ENCODE data around the gene ZSCAN9. TPM values are rescaled to one million over a fixed set of nuclear protein-coding genes. Genes with fewer than 3 reads are reported as not detected.

Gene ZSCAN9
- total and polyA plus RNA-seq, 9 of the 15 experiments (the other 6 are each of a cell fraction or from before 2014, with no cell fraction given): 18.8 to 48.9 (median 28.7) TPM

- TF ChIP-seq RBBP5 (IDR thresholded peaks at IDR 0.05; ENCODE audit: borderline replicate concordance, insufficient read depth, low read length, poor library complexity, severe bottlenecking): peak; percentile 80
- TF ChIP-seq PREB (CRISPR knock-in tag; IDR thresholded peaks at IDR 0.05): no peak
- TF ChIP-seq, protein P1, sequence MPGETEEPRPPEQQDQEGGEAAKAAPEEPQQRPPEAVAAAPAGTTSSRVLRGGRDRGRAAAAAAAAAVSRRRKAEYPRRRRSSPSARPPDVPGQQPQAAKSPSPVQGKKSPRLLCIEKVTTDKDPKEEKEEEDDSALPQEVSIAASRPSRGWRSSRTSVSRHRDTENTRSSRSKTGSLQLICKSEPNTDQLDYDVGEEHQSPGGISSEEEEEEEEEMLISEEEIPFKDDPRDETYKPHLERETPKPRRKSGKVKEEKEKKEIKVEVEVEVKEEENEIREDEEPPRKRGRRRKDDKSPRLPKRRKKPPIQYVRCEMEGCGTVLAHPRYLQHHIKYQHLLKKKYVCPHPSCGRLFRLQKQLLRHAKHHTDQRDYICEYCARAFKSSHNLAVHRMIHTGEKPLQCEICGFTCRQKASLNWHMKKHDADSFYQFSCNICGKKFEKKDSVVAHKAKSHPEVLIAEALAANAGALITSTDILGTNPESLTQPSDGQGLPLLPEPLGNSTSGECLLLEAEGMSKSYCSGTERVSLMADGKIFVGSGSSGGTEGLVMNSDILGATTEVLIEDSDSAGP (CRISPR knock-in tag; IDR thresholded peaks at IDR 0.05): 0 out of 2 replicates have a peak, but pooled peaks have one; percentile 48
- TF ChIP-seq YY1 (IDR thresholded peaks at IDR 0.05; ENCODE audit: borderline replicate concordance in 1 of 3, control insufficient read depth in 1 of 3, extremely low read depth in 1 of 3, insufficient read depth in 3 of 3, insufficient read length in 1 of 3, insufficient replicate concordance in 2 of 3, low read depth in 1 of 3, low read length in 2 of 3): peak in 1 of 3 experiments; percentile 42
- no peak for TF ChIP-seq SAFB (IDR thresholded peaks at IDR 0.05; ENCODE audit: borderline replicate concordance, low read depth, low read length)
- TF ChIP-seq CBX8 (IDR thresholded peaks at IDR 0.05; ENCODE audit: borderline replicate concordance, extremely low read depth, low read depth, low read length, poor library complexity, severe bottlenecking): no peak
- TF ChIP-seq HDAC8 (tag; IDR thresholded peaks at IDR 0.05): no peak; the same call in none of the 2 replicates
- TF ChIP-seq PRPF4 (IDR thresholded peaks at IDR 0.05; ENCODE audit: insufficient read depth, low read depth, low read length, poor library complexity, severe bottlenecking): no peak
- no peak for TF ChIP-seq ZNF124 (CRISPR knock-in tag; IDR thresholded peaks at IDR 0.05)
- TF ChIP-seq USF1 (CRISPR knock-in tag; IDR thresholded peaks at IDR 0.05): peak; percentile 88
- TF ChIP-seq XRCC3 (IDR thresholded peaks at IDR 0.05): no peak
- TF ChIP-seq ZNF134 (CRISPR knock-in tag; conservative IDR thresholded peaks at IDR 0.05): no peak
- no peak for TF ChIP-seq ZNF717 (CRISPR knock-in tag; IDR thresholded peaks at IDR 0.05)
- no peak for TF ChIP-seq ELF2 (CRISPR knock-in tag; IDR thresholded peaks at IDR 0.05)
- TF ChIP-seq EHMT2 (IDR thresholded peaks at IDR 0.05): no peak
- no peak for TF ChIP-seq BMI1 (IDR thresholded peaks at IDR 0.05; ENCODE audit: low read length)
- TF ChIP-seq DEAF1 (CRISPR knock-in tag; IDR thresholded peaks at IDR 0.05): peak; percentile 36; the same call in 1 of the 2 replicates
- TF ChIP-seq DNMT1 (IDR thresholded peaks at IDR 0.05): no peak
- TF ChIP-seq SNIP1 (IDR thresholded peaks at IDR 0.05; ENCODE audit: low read depth): no peak
- TF ChIP-seq RB1 (IDR thresholded peaks at IDR 0.05; ENCODE audit: low read depth): peak; percentile 93
- no peak for TF ChIP-seq ZNF436 (CRISPR knock-in tag; IDR thresholded peaks at IDR 0.05)
- peak; percentile 48 for TF ChIP-seq NEUROD1 (IDR thresholded peaks at IDR 0.05; ENCODE audit: borderline replicate concordance, low read depth, low read length, partially characterized antibody)
- TF ChIP-seq KAT2B (IDR thresholded peaks at IDR 0.05; ENCODE audit: low read depth, low read length): no peak
These were observed 12.4 kb upstream of the ZSCAN9 start (continued) for GRCh38 chr6:28212510-28213212.

Measured in K562 (cell line).